Neural cell (in vitro differentiated cells): ENCODE measurements around the gene APAF1.

Experiments used
- EP300 ChIP-seq: fragments of 450-650 bp; conservative IDR thresholded peaks from 2 replicates; pipeline ENCODE4 v1.6.1; 2014; ENCODE audit warnings: antibody characterized with exemption, mild to moderate bottlenecking, moderate library complexity; ENCODE audit not compliant: poor library complexity, severe bottlenecking
- POLR2AphosphoS5 ChIP-seq: IDR thresholded peaks from 2 replicates; pipeline ENCODE4 v1.6.1; 2012
- RAD21 ChIP-seq: fragments of 450-650 bp; conservative IDR thresholded peaks from 2 replicates; pipeline ENCODE4 v1.6.1; 2014; ENCODE audit warnings: antibody characterized with exemption, mild to moderate bottlenecking, moderate library complexity
- TAF1 ChIP-seq: IDR thresholded peaks from 2 replicates; pipeline ENCODE4 v1.6.1; 2012; ENCODE audit warnings: low read depth
- TF ChIP-seq, protein P1 (sequence below): fragments of 450-650 bp; IDR thresholded peaks from 2 replicates; pipeline ENCODE4 v1.5.1; 2014; ENCODE audit warnings: antibody characterized with exemption, mild to moderate bottlenecking, moderate library complexity; ENCODE audit not compliant: poor library complexity, severe bottlenecking

GRCh38 chr12:98610596-98610995 is 34.5 kb upstream of the APAF1 start:
- TF ChIP-seq EP300 (no peak), RAD21 (no peak), TAF1 (no peak), POLR2AphosphoS5 (no peak)
- TF ChIP-seq, protein P1, sequence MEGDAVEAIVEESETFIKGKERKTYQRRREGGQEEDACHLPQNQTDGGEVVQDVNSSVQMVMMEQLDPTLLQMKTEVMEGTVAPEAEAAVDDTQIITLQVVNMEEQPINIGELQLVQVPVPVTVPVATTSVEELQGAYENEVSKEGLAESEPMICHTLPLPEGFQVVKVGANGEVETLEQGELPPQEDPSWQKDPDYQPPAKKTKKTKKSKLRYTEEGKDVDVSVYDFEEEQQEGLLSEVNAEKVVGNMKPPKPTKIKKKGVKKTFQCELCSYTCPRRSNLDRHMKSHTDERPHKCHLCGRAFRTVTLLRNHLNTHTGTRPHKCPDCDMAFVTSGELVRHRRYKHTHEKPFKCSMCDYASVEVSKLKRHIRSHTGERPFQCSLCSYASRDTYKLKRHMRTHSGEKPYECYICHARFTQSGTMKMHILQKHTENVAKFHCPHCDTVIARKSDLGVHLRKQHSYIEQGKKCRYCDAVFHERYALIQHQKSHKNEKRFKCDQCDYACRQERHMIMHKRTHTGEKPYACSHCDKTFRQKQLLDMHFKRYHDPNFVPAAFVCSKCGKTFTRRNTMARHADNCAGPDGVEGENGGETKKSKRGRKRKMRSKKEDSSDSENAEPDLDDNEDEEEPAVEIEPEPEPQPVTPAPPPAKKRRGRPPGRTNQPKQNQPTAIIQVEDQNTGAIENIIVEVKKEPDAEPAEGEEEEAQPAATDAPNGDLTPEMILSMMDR = no peak
